ENCODE results near the gene VPS13A.
A peak's percentile ranks its signal among the peaks of the same experiment; 100 is the strongest.

VPS13A gene

GRCh38 chr9:77177143-77177893 is at the start of gene VPS13A:
Gene VPS13A, plus strand, starts transcription at chr9:77177534. Its CDS starts 171 bp downstream, at chr9:77177705.
- DNase-seq = peak; percentile 92 to 94

- DNase-seq = no peak
Observed at GRCh38 chr9:77128125-77128789, 49.1 kb upstream of the VPS13A start.

DNA sequence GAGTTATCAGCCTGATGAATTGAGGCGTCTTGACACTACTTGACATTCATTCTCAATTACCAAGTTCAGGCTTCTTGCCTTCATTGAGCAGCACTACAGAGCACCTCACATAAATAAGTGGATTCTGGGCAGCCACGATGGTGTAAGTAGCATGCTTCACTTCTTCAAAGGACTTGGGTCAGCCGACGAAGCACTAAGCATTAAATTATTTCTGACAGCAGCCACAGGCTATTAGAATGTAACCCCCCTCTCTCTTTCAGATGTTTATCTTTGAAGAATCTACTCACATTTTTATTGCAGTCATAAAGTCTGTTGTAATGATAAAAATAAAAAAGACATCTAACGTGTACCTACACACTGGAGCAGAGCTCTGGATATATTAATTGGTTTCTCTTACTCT is 45.9 kb upstream of the VPS13A start:
- no peak for DNase-seq

DNA sequence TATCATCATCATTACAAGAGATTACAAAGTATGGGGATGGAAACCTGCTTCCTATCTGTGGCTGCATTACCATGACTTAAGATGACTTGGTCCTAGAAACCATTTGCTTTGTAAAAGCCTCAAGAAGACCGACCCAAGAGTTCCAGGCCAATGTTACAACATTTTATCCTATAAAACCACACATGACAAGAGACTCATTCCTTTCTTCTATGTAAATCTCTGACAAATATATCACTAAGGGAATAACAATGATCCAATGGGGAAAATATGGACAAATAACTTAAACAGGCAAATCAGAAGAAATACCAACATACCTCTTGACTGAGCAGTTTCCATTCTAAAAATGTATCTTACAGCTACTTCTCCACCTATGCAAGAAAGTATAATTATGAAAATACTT is 44.3 kb upstream of the VPS13A start:
- no peak for DNase-seq

DNA sequence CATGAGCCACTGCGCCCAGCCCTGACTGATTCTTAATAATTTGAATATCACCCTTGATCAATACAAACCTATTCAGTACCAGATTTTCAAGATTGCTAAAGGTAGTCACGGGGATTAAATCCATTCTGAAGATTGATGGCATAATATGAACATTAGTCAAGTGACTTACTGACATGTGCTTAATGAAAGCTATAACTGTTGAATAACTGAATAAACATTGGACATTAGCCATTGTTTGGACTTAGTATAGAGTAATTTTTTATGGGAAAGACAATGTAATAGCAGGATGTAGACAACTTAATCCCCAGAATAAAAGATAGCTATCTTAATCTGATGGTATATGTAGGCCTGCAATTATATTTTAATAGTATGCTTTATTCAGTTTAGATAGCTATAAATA is 35.0 kb upstream of the VPS13A start:
- no peak for DNase-seq

- no peak for DNase-seq
Observed at GRCh38 chr9:77149879-77150278, 27.5 kb upstream of the VPS13A start.

- DNase-seq = no peak
Observed at GRCh38 chr9:77152289-77152688, 25.0 kb upstream of the VPS13A start.

GRCh38 chr9:77156646-77157371 is 20.5 kb upstream of the VPS13A start:
- no peak for DNase-seq

GRCh38 chr9:77158772-77159513 is 18.4 kb upstream of the VPS13A start:
- DNase-seq = no peak

DNA sequence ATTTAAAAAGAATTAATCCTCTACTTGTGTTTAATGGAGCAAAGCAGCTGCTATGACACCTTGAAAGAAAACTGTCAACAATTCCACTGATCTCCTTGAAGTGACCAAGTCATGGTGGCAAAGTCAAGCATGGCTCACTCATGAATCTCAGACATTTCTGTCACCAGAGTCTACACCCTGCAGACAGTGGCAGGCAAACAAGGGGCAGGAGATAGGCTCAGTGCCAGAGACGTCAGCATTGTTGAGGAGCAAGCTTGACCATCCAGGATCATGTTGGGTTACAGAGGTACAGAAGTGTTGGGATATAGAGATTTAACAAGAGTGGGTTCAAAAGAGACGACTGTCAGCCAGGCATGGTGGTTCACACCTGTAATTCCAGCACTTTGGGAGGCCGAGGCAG is 16.1 kb upstream of the VPS13A start:
- DNase-seq = no peak

- DNase-seq = no peak
Observed at GRCh38 chr9:77161966-77162365, 15.4 kb upstream of the VPS13A start.

DNA sequence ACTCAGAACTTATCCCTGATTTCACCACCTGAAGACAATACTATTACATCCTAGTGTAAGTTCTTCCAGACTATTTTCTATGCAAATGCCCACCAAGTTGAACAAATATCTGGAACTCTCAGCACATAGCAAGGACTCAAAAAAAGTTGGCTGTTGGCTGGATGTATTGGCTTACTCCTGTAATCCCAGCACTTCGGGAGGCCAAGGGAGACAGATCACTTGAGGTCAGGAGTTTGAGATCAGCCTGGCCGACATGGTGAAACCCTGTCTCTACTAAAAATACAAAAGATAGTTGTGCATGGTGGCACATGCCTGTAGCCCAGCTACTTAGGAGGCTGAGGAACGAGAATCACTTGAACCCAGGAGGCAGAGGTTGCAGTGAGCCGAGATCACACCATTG is 15.0 kb upstream of the VPS13A start:
- no peak for DNase-seq

- DNase-seq = no peak
Observed at GRCh38 chr9:77163884-77164283, 13.4 kb upstream of the VPS13A start.

DNA sequence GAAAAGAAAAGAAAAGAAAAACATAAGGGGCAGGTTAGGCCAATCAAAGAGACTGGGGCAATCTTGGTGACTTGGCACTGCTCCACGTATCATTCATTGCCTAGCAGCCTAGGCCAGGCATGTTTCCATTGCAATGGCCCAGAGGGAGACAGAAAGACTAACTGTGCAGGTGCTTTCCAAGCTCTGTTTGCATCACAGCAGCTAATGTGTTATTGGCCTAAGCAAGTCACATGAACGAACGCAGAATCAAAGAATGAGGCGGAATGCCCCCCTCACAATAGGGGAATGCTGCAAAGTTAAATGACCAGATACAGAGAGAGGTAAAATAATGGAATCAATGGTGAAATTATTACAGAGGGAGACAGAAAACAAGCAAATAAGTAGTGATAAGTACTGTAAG is 11.1 kb upstream of the VPS13A start:
- DNase-seq = no peak

- no peak for DNase-seq
Observed at GRCh38 chr9:77170991-77171699, 6.2 kb upstream of the VPS13A start.

- DNase-seq = no peak
Observed at GRCh38 chr9:77175151-77175550, 2.2 kb upstream of the VPS13A start.

GRCh38 chr9:77176106-77176505 is 1.2 kb upstream of the VPS13A start:
- DNase-seq = no peak

DNA sequence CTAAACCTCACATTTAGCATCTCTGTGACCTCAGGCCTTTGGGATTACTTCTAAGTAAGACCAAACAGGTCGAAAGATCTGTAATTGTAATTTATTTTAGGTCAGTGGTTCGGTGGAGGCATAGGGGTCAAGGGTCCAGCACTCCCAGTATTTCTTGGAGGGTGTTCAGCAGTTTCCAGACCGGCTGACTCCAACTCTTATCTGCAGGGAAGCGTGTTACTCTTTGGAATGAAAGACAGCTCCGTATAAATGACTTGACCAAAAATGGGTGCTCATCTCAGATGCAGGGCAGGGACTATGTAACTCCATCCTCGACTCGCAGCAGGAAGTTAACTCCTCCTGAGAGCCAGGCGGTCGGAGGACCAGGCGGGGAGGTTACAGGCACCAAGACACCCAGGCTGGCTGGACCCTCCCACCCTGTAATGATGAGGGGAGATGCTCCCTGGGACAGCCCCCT is 620 bp upstream of the VPS13A start:
- DNase-seq = no peak

DNA sequence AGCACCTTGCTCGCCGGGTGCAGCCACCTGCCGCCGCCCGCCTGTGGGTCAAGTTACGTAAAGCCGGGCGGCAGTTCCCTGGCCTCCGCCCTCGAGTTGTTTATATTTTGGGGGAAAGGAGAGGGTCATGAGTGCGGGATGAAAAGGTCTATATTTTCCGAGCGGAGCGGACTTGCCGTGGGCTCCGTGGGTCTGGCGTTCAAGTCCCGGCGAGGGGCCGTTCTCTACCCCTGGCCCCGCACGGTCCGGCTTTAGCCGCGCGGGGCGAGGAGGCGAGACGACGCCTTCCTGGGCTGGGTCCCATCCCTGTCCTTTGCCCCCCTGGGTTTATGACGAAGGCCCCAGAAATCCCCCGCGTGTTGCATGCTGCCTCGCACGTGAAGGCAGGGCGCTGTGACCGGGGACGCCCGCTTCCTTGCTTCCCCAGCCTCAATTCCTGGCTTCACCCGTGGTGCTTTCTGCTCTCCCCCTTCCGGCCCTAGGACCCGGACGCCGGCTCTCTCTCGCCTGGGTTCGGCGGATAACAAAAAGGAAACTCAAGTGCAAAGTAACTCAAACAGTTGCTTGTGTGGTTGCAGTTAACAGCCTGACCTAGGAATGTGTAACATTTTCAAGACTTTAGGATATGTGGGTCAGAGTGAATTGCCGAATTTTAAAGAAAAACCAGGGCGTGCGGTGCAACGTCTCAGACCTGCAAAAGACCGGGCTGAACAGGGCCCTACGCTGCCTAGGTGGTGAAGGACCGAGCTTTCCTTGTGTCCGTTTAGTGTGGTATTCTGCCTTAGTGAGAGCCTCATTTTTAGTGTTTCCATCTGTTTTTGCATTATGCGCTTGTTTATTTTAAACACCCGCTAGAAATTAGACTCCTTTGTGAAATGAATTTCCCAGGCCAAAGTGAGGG is 810 bp downstream of the VPS13A start:
- DNase-seq = peak; percentile 57 to 59

DNA sequence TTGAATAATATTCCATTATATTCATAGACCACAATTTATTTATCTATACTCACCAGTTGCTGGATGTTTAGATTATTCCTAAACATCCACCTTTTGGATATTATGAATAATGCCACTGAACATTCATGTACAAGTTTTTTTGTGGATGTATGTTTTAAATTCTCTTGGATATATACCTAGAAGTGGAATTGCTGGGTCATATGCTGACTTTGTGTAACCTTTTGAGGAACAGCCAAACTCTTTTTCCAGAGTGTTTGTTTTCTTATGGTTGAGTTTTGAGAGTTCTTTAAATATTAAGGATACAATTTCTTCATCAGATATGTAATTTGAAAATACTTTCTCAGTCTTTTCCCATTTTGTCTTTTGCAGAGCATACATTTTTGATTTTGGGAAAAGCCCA is 2.7 kb downstream of the VPS13A start:
- DNase-seq = no peak

DNA sequence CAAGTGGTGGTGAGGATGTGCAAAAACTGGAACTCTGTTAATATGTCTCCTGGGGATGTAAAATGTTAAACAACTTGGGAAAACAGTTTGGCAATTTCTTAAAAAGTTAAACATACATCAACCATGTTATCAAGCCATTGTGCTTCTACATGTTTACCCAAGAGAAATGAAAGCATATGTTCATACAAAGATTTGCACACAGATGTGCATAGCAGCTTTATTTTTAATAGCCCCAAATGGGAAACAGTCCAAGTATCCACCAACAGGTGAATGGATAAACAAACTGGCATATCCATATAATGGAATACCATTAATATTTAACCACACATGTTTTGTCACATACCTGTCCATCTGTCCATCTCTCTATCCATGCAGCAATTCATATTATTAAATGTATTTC is 6.2 kb downstream of the VPS13A start:
- DNase-seq = no peak

Measured in CD4-positive, alpha-beta T cell treated with Interleukin-4 for 1 hour (primary cell).